ENCODE data around the gene IFT22.
A peak's percentile ranks its signal among the peaks of the same experiment; 100 is the strongest.
"Not testable (repeated sequence)": the region's sequence is repeated elsewhere in the genome, so short reads cannot be mapped to it uniquely, and the experiment has no call there.

IFT22 gene

DNA sequence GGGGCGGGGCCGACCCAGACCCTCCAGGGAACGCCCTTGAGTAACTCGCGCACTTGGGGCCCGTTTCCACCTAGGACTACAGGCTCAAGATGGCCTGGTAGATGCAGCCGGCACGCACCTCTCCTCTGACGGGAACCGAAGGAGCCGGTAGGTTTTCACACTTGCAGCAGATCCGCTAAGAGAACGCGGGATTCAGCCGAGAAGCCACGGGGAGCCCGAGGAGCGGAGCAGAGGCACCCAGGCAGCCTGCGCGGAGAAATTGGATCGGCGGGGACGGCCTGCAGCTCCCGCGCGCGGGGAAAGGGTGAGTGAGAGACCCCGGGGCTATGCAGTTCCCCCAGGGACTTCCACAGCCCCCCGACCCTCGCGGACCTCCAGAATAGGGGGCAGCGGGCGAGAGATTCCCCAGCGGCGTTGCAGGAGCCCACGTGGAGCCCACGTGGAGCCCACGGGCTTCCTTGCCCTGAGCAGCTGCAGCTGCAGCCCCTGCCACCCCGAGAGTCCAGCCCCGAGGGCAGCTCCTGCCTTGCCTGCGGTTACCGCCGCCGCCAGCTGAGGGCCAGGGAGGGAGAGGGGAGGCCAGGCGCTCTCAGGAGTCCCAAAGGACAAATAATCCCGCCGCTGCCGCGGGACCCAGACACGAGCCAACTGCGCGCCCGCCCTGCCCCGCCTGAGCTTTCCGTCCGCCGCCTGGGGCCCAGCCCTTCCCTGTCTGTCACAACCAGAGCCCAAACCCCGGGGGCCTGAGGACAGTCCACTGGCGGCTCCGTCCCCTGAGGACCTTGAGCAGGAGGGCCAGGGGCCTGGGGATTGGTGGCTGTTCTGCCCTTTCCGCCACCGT lies 13.1 kb downstream of the IFT22 start:
- peak; percentile 53 for DNase-seq

DNA sequence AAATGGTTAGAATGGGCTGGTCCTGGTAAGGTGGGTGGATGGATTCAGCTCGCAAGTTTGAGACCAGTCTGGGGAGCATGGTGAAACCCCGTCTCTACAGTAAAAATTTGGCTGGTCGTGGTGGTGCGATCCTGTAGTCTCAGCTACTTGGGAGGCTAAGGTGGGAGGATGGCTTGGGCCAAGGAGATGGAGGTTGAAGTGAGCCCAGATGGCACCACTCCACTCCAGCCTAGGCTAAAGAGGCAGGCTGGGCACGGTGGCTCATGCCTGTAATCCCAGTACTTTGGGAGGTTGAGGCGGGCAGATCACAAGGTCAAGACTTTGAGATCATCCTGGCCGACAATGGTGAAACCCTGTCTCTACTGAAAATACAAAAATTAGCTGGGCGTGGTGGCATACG lies 15.3 kb downstream of the IFT22 start:
- no peak for DNase-seq

DNA sequence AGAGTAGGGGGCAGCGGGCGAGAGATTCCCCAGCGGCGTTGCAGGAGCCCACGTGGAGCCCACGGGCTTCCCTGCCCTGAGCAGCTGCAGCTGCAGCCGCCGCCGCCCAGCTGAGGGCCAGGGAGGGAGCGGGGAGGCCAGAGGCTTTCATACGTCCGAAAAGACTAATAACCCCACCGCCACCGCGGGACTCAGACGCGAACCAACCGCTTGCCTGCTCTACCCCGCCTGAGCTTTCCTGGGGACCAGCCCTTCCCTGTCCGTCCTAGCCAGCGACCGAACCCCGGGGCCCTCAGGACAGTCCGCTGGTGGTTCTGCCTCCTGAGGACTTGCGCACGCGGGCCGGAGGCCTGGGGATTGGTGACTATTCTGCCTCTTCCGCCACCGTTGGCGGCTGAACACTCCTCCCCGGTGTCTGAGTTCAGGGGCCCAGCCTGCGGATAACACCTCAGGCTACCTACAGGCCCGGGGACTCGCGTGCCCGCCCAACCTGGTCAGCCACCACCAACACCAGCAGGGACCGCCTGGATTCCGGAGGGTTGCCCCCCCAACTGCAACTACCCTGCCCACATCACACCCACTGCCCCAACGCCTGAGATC lies 18.4 kb downstream of the IFT22 start:
- no peak for DNase-seq

DNA sequence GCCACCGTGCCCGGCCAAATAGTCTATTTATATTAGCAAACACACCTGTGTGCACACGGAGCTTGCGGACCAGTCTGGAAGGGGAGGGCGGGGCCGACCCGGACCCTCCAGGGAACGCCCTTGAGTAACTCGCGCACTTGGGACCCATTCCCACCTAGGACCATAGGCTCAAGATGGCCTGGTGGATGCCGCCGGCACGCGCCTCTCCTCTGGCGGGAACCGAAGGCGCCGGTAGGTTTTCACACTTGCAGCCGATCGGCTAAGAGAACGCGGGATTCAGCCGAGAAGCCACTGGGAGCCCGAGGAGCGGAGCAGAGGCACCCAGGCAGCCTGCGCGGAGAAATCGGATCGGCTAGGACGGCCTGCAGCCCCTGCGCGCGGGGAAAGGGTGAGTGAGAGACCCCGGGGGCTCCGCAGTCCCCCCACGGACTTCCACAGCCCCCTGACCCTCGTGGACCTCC lies 18.9 kb downstream of the IFT22 start:
- no peak for DNase-seq

DNA sequence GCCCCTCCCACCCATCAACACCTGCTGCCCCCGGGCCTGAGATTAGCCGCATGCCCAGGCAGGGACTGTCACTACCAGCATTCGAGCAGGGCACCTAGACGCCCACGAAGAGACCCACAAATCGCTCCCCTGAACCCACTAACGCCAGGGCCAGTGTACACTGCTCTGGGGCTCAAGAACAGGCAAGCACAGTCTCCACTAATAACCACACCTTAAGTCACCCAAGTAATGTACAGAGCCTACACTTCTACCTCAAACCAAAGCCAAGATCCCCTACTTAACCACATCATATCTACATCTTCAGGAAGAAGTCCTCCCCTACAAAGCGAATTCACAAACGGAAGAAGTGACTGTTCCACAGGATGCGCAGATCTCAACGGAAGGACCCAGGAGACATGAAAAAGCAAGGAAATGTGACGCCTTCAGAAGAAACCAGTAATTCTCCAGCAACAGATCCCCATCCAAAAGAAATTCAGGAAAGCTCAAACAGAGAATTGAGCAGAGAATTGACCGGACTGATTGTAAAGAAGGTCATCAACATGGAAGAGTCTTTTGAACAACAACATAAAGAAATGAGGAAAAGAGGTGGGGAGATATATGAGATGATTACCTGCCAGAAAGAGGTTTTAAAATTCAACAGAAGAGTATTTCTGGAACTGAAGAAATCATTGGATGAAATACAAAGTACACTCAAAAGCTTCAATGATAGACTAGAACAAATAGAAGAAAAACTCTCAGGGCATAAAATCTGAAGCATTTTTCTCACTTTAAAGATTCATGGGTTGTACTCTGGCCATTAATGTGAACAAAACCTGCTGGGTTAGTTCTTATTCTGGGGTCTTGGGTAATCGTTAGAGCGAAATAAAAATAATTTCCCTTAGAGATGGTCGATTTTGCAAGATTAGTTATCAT lies 20.9 kb downstream of the IFT22 start:
- DNase-seq = no peak

DNA sequence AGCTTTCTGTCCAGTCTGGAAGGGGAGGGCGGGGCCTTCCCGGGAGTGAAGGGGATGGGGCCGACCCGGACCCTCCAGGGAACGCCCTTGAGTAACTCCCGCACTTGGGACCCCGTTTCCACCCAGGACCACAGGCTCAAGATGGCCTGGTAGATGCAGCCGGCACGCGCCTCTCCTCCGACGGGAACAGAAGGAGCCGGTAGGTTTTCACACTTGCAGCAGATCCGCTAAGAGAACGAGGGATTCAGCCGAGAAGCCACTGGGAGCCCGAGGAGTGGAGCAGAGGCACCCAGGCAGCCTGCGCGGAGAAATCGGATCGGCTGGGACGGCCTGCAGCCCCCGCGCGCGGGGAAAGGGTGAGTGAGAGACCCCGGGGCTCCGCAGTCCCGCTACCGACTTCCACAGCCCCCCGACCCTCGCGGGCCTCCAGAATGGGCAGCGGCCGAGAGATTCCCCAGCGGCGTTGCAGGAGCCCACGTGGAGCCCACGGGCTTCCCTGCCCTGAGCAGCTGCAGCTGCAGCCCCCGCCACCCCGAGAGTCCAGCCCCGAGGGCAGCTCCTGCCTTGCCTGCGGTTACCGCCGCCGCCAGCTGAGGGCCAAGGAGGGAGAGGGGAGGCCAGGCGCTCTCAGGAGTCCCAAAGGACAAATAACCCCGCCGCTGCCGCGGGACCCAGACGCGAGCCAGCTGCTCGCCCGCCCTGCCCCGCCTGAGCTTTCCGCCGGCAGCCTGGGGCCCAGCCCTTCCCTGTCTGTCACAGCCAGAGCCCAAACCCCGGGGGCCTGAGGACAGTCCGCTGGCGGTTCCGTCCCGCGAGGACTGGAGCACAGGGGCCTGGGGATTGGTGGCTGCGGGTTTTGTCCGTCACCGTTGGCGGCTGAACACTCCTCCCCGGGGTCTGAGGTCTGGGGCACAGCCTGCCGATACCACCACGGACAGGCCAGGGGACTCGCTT lies 21.8 kb downstream of the IFT22 start:
- no peak for DNase-seq

DNA sequence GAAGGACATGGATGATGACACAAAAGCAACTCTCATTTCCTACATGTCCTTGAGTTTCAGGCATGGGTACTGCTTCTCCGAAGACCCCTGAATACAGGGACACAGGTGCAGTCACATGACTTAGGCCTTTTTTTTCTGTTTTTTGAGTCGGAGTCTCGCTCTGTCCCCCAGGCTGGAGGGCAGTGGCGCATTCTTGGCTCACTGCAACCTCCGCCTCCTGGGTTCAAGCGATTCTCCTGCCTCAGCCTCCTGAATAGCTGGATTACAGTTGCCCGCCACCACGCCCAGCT lies 26.8 kb downstream of the IFT22 start:
- no peak for DNase-seq

DNA sequence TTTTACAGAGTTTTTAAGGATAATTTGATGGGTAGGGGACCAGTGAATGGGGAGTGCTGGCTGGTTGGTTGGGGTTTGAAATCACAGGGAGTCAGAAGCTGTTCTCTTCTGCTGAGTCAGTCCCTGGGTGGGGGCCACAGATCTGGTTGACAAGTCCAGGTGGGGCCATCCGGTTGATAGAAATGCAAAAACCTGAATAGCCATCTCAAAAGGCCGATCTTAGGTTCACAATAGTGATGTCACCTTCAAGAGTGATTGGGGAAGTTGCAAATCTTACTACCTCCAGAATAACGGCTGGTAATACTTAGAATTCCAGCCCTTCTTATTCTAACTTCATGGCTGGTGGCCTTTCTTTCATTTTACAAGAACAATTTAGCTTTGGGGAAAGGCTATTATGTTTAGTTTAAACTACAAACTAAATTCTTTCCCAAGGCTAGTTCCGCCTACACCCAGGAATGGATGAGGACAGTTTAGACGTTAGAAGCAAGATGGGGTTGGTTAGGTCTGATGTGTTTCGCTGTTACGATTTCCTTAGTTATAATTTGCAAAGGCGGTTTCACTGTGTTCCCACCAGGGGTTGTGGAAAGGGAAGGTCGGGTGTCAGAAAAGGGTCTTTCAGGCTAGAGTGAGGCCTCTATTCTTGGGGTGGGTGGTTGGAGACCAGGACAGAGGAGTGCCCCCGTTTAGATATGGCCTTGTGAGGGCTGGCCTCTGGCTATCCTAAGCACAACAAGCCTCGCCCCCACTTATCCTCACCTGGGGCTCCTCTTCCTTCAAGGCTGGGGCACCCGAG lies 27.4 kb downstream of the IFT22 start:
- no peak for DNase-seq

DNA sequence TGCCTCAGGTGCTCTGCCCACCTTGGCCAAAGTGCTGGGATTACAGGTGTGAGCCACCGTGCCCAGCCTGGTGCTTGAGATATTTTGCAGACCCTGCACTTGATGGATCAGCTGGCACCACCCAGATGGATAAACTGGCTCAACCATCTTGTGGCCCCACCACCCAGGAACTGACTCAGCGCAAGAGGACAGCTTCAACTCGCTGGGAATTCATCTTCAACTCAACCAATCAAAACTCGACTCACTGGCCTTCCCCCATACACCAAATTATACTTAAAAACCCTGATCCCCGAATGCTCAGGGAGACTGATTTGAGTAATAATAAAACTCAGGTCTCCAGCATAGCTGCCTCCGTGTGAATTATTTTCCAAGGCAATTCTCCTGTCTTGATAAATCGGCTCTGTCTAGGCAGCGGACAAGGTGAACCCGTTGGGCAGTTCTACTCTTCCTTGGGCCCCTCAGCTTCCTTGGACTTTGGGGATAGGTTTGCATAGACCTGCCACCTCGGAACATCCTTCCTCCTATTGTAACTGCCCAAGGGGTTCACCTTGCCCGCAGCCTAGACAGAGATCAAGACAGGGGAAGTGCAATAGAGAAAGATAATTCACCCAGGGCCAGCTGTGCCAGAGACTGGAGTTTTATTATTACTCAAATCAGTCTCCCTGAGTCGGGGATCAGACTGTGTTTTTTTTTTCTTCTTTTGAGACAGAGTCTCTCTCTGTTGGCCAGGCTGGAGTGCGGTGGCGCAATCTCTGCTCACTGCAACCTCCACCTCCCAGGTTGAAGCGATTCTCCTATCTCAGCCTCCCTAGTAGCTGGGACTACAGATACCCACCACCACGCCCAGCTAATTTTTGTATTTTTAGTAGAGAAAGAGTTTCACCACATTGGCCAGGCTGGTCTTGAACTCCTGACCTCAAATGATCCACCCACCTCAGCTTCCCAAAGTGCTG lies 28.3 kb downstream of the IFT22 start:
- not testable (repeated sequence) for DNase-seq

DNA sequence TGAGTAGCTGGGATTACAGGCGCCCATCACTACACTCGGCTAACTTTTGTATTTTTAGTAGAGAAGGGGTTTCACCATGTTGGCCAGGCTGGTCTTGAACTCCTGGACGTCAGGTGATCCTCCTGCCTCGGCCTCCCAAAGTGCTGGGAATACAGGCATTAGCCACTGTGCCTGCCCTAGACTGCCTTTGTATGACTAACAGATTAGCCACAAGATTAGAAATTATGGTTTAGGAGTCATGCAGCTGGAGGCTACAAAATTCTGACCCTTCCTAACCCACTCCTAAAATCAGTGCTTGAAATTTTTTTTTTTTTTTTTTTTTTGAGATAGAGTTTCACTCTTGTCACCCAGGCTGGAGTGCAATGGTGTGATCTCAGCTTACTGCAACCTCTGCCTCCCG lies 29.0 kb downstream of the IFT22 start:
- not testable (repeated sequence) for DNase-seq

DNA sequence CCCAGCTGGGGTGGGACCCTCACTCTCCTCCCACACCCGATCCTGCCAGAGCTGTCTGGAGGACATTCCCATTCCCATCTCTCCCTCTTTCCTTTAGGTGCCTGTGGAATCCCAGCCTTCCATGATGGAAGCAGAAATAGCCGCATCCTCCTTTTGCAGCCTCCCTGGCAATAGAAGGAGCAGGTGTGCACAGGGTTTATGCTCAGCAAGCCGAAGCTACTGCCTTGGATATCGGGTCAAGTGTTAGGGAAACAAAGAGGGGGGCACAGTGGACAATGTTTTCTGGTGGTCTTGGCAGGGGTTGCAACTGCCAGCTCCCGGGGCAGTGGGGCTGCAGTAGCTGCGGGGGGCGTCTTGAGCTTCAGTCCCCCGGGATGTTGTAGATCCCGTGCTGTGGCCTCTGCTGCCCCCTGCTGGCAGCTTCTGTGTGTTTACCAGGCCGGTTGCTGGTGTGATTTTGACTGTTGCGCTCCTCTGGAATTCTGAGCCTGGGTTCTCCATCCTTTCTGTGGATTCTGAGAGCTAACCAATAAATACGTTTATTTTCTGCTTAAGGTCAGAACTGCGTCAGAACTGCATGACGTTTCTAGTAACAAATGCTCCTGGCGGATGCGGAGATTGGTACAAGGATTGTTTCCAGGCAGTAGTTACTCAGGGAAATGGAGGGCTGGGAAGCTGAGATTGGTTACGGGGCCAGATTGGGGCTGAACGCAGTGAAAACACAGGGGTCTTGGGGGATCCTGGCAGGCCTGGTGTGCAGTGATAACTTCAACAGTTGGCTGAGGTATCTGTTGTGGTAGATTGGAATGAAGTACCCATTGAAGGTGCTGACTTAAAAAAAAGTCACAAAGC lies 31.2 kb downstream of the IFT22 start:
- peak; percentile 67 for DNase-seq

DNA sequence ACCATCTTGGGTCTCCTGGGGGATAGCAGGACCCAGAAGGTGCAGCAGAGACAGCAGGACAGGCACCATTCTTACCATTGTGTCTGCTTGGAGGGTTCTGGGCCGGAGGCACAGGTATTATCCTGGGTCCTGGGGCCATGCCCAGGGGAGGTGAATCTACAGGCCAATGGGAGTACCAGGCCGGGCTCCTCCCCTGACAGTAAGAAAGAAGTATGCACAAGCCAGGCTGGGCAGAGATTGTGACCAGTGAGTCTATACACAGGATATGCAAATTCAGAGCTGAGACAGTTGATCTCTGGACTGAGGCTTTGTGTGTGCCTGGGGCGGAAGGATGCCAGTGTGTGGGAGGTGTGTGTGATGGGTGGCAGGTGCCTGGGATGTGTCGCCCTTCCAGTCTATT lies 31.9 kb downstream of the IFT22 start:
- DNase-seq = not testable (repeated sequence)

DNA sequence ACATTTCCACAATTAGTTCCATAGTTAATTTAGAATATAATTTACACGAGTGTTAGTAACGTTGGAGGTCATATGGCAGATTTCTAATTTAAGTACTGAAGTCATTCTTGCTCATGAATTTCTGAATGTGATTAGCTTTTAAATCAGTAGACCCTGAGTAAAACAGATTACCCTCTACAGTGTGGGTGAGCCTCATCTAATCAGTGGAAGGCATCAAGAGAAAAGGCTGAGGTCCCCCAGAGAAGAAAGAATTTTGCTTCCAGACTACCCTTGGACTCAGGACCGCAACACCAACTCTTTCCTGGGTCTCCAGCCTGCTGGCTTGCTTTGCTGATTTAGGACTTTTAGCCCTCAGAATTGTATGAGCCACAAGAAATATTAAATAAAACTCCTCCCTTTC lies 33.2 kb downstream of the IFT22 start:
- DNase-seq = no peak

DNA sequence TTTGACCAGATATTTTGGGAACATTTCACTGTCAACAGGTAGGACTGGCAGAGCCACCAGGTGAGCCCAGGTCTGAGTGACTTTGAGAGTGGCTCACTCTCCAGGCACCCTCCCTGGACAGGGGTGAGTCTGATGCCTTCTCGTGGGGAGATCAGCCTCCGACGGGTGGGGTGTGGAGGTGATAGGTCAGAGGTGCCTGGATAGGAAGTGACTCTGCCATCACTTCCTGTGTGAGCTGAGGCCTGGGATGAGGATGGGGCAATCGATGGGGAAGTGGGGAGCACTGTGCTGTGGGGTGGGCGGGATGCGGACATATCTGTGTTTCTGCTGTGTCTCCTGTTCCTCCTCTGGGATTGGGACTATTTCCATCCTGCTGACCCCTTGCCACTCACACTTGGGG lies 34.6 kb downstream of the IFT22 start:
- DNase-seq = no peak

DNA sequence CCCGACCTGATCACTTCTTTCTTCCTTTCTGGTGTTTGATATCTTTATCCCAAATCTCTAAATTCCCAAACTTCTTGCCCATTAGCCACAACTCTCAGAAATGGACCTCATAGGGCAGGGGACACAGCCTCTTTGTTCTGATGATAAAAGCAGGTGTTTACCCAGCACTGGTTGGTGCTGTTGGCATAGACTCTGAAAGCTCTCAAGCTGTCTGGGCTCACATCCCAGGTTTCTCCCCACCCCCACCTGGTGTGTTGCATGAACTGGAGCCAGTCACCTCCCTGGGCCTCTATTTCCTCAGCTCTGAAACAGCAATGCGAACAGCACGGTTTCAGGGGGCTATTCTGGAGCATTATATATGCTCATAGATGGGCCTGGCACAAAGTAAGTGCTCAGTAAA lies 35.7 kb downstream of the IFT22 start:
- not testable (repeated sequence) for DNase-seq

DNA sequence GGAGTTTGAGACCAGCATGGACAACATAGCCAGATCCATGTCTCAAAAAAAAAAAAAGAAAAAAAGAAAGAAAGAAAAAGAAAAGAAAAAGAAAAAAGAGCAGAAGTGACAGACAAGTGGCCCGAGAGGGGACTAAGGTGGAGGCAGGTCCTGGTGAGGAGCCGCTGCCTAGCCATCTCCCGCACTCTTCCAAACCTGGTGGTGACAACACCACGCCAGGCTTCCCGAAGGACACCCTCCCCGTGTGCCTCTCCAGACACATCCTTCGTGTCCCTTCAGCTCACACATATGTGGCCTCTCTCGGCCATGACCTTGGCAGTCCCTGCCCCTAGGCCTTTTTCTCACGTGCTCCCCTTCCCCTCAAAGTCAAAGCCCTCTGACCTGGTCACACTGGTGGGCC lies 36.4 kb downstream of the IFT22 start:
- DNase-seq = no peak

DNA sequence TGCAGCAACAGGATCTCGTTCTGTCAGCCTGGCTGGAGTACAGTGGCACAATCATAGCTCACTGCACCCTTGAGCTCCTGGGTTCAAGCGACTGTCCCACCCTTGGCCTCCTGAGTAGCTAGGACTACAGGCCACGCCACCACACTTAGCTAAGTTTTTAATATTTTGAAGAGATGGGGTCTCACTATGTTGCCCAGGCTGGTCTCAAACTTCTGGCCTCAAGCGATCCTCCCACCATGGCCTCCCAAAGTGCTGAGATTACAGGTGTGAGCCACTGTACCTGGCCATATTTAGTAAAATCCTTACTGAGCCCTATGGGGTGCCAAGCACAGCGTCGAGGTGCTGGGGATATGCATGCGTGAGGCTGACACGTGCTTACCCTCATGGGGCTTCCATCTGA lies 40.7 kb downstream of the IFT22 start:
- DNase-seq = not testable (repeated sequence)

DNA sequence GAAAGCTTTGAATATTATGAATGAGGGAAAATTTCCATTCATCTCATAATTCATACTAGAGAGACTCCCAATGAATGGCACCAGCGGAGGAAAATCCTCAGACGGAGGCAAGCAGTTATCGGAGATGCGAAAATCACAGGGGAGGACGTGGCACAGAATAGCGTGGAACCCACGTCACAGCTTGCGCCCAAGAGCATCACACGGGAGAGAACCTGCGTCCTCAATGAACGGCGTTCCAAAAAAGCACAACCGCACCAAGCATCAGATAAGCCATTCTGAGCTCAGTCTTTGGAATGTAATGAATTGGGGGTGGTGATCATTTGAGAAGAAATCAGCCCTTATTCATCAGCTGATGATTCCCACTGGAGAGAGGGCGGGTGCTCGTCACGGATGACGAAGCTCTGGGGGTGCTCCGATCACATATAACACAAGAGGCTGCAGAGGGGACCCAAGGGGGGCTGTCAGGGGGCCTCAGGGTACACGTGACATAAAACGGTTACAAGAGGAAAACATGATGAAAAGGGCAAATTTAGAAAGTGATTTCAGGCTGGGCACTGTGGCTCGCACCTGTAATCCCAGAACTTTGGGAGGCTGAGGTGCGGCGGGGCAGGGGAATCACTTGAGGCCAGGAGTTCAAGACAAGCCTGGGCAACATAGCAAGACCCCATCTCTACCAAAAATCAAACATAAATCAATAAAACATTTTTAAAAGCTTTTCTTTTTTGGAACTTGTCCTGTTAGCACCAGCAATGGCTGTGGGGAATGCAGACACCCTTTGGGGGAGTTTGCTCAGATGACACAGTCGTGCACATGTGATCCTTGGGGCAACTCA lies 42.9 kb downstream of the IFT22 start:
- no peak for DNase-seq

DNA sequence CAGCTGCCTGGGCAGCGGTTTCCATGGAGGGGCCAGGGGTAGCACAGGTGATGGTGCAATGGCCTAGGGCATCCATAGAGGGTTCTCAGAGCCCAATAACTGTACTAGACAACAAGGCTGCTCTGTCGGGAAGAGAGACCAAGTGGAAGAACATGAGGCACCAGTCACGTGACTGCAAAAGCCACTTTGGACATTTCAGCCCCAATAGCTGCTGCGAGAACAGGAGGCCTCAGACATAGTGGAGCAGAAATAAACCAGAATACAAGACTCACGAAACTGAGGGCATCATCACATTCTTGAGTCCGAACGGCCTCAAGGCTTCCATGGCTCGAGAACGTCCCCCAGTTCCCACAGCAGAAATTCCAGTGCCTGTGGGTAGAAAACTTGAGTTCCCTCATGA lies 44.5 kb downstream of the IFT22 start:
- DNase-seq = no peak

All from stimulated activated CD4-positive, alpha-beta T cell treated with anti-CD3 and anti-CD28 coated beads, Interleukin-4, amount 100 ng/mL, for 24 hours (primary cell).